K562 (cell line): ENCODE measurements around the gene PPM1M. TPM values are rescaled to one million over a fixed set of nuclear protein-coding genes. Genes with fewer than 3 reads are reported as not detected.

Source experiments
- CCNT2 ChIP-seq: IDR thresholded peaks from 2 replicates; pipeline ENCODE4 v1.6.1; 2011; ENCODE audit warnings: borderline replicate concordance, low read depth, mild to moderate bottlenecking, moderate library complexity, mixed read lengths, low read length; ENCODE audit not compliant: insufficient read length; ENCODE audit errors: extremely low read depth
- DNMT1 ChIP-seq: fragments of 450-650 bp; IDR thresholded peaks from 2 replicates; pipeline ENCODE4 v1.6.1; 2016; ENCODE audit warnings: antibody characterized with exemption, mild to moderate bottlenecking
- RCOR1 ChIP-seq, 2 experiments: IDR thresholded peaks; 2 replicates each; pipeline ENCODE4 v1.6.1; 2012; ENCODE audit warnings: low read depth in 2 of 2, low read length in 2 of 2, borderline replicate concordance in 1 of 2, improper control_type of control experiment in 1 of 2
- TEAD4 ChIP-seq, 2 experiments: sonication (generic) in 1 of 2; formaldehyde crosslinking in 1 of 2; IDR thresholded peaks; 2 replicates each; pipeline versions ENCODE4 v1.6.1 to v1.8.0; 2012 to 2022; ENCODE audit warnings: borderline replicate concordance in 1 of 2, inconsistent platforms in 1 of 2, low read length in 1 of 2, mild to moderate bottlenecking in 1 of 2, missing genetic modification reagents in 1 of 2
- TGIF2 ChIP-seq: sonication (generic); formaldehyde crosslinking; IDR thresholded peaks from 2 replicates; pipeline ENCODE4 v1.8.1; 2022; ENCODE audit warnings: mild to moderate bottlenecking, missing genetic modification reagents, moderate library complexity
- ZNF644 ChIP-seq: fragments of 200-800 bp; sonication (Bioruptor generic); IDR thresholded peaks from 2 replicates; pipeline ENCODE4 v1.6.1; 2016; ENCODE audit warnings: low read depth, missing genetic modification characterization, missing compliant biosample characterization
- polyA plus RNA-seq, 8 experiments: library from polyadenylated mRNA; depleted of rRNA in 4 of 8; stranded (reverse) in 5 of 8; unstranded in 3 of 8; fragments of >200 nt; fragmentation: Nextera tagmentation in 2 of 8; fragmentation: Illumina TruSeq in 1 of 8; extraction: Ambion mirVana in 2 of 8; extraction: Trizol in 1 of 8; gene quantifications; 2 replicates each; pipeline versions ENCODE4 v1.2.1 to v1.2.3, GENCODE V29; 2011 to 2014; ENCODE audit warnings: inconsistent platforms in 1 of 8, missing spikeins in 1 of 8
- total RNA-seq, 7 experiments: library from RNA; depleted of rRNA in 6 of 7; stranded (reverse); fragments of >200 nt in 6 of 7; fragmentation: Illumina TruSeq in 2 of 7; extraction: Trizol in 2 of 7; gene quantifications; 2 replicates each; pipeline versions ENCODE4 v1.2.1 to v1.2.3, GENCODE V29; 2011 to 2021; ENCODE audit warnings: low replicate concordance in 1 of 7
- TF ChIP-seq, protein P1 (sequence below): fragments of 200-800 bp; sonication (Bioruptor generic); IDR thresholded peaks from 2 replicates; pipeline ENCODE4 v1.6.1; 2016; ENCODE audit warnings: missing genetic modification characterization, missing compliant biosample characterization
- TF ChIP-seq, protein P2 (sequence below): fragments of 450-650 bp; IDR thresholded peaks from 2 replicates; pipeline ENCODE4 v1.6.1; 2016; ENCODE audit warnings: mild to moderate bottlenecking, moderate library complexity

The PPM1M gene
- total and polyA plus RNA-seq, 9 of the 15 experiments (the other 6 are each of a cell fraction or from before 2014, with no cell fraction given) = 1.4 to 9.2 (median 4.4) TPM

DNA sequence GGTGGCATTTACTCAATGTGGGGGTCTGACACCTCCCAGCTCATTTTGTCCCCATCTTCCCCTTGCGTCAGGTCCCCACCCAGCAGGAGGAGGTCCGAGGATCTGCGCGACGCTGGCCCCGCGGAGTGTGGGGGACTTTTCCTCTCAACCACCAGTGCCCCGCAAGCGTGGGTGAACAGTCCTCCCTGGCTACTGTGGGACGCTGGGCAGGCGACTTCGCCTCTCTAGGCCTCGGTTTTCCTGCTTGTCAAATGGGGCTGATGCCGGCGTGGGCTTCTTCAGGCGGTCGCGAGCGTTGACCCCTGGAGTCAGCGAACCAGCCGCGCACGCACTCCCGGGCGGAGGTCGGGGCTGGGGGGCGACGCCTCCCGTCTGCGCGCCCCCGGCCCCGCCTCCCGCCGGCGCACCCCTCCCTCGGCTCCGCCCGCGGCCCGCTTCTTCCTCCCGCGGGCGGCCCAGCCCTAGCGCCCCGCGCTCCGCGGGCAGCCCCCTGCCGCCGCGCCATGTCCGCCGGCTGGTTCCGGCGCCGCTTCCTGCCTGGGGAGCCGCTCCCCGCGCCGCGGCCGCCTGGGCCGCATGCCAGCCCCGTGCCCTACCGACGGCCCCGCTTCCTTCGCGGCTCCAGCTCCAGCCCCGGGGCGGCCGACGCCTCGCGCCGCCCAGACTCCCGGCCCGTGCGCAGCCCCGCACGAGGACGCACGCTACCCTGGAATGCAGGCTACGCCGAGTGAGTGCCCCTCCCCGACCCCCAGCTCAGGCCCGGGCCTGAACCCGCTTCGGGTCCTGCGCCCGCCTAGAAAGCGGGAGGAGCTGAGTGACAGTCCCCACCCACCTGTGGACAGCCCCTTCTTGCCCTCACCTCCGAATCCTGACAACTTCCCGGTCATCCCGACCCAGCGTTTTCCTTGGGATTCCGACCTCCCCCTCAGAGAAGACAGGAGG lies at the start of gene PPM1M (continued):
- TF ChIP-seq TEAD4 (IDR thresholded peaks at IDR 0.05; ENCODE audit: low read length) (peak; percentile 12; the same call in 1 of the 2 replicates), TEAD4 (CRISPR knock-in tag; IDR thresholded peaks at IDR 0.05; ENCODE audit: borderline replicate concordance) (no peak), ZNF644 (no peak), TGIF2 (CRISPR knock-in tag) (peak; percentile 72; the same call in 1 of the 2 replicates), DNMT1 (no peak), RCOR1 (IDR thresholded peaks at IDR 0.05; ENCODE audit: borderline replicate concordance in 1 of 2, low read depth in 2 of 2, low read length in 2 of 2) (no peak), CCNT2 (peak; percentile 19)
- TF ChIP-seq, protein P1, sequence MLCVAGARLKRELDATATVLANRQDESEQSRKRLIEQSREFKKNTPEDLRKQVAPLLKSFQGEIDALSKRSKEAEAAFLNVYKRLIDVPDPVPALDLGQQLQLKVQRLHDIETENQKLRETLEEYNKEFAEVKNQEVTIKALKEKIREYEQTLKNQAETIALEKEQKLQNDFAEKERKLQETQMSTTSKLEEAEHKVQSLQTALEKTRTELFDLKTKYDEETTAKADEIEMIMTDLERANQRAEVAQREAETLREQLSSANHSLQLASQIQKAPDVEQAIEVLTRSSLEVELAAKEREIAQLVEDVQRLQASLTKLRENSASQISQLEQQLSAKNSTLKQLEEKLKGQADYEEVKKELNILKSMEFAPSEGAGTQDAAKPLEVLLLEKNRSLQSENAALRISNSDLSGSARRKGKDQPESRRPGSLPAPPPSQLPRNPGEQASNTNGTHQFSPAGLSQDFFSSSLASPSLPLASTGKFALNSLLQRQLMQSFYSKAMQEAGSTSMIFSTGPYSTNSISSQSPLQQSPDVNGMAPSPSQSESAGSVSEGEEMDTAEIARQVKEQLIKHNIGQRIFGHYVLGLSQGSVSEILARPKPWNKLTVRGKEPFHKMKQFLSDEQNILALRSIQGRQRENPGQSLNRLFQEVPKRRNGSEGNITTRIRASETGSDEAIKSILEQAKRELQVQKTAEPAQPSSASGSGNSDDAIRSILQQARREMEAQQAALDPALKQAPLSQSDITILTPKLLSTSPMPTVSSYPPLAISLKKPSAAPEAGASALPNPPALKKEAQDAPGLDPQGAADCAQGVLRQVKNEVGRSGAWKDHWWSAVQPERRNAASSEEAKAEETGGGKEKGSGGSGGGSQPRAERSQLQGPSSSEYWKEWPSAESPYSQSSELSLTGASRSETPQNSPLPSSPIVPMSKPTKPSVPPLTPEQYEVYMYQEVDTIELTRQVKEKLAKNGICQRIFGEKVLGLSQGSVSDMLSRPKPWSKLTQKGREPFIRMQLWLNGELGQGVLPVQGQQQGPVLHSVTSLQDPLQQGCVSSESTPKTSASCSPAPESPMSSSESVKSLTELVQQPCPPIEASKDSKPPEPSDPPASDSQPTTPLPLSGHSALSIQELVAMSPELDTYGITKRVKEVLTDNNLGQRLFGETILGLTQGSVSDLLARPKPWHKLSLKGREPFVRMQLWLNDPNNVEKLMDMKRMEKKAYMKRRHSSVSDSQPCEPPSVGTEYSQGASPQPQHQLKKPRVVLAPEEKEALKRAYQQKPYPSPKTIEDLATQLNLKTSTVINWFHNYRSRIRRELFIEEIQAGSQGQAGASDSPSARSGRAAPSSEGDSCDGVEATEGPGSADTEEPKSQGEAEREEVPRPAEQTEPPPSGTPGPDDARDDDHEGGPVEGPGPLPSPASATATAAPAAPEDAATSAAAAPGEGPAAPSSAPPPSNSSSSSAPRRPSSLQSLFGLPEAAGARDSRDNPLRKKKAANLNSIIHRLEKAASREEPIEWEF = no peak
- TF ChIP-seq, protein P2, sequence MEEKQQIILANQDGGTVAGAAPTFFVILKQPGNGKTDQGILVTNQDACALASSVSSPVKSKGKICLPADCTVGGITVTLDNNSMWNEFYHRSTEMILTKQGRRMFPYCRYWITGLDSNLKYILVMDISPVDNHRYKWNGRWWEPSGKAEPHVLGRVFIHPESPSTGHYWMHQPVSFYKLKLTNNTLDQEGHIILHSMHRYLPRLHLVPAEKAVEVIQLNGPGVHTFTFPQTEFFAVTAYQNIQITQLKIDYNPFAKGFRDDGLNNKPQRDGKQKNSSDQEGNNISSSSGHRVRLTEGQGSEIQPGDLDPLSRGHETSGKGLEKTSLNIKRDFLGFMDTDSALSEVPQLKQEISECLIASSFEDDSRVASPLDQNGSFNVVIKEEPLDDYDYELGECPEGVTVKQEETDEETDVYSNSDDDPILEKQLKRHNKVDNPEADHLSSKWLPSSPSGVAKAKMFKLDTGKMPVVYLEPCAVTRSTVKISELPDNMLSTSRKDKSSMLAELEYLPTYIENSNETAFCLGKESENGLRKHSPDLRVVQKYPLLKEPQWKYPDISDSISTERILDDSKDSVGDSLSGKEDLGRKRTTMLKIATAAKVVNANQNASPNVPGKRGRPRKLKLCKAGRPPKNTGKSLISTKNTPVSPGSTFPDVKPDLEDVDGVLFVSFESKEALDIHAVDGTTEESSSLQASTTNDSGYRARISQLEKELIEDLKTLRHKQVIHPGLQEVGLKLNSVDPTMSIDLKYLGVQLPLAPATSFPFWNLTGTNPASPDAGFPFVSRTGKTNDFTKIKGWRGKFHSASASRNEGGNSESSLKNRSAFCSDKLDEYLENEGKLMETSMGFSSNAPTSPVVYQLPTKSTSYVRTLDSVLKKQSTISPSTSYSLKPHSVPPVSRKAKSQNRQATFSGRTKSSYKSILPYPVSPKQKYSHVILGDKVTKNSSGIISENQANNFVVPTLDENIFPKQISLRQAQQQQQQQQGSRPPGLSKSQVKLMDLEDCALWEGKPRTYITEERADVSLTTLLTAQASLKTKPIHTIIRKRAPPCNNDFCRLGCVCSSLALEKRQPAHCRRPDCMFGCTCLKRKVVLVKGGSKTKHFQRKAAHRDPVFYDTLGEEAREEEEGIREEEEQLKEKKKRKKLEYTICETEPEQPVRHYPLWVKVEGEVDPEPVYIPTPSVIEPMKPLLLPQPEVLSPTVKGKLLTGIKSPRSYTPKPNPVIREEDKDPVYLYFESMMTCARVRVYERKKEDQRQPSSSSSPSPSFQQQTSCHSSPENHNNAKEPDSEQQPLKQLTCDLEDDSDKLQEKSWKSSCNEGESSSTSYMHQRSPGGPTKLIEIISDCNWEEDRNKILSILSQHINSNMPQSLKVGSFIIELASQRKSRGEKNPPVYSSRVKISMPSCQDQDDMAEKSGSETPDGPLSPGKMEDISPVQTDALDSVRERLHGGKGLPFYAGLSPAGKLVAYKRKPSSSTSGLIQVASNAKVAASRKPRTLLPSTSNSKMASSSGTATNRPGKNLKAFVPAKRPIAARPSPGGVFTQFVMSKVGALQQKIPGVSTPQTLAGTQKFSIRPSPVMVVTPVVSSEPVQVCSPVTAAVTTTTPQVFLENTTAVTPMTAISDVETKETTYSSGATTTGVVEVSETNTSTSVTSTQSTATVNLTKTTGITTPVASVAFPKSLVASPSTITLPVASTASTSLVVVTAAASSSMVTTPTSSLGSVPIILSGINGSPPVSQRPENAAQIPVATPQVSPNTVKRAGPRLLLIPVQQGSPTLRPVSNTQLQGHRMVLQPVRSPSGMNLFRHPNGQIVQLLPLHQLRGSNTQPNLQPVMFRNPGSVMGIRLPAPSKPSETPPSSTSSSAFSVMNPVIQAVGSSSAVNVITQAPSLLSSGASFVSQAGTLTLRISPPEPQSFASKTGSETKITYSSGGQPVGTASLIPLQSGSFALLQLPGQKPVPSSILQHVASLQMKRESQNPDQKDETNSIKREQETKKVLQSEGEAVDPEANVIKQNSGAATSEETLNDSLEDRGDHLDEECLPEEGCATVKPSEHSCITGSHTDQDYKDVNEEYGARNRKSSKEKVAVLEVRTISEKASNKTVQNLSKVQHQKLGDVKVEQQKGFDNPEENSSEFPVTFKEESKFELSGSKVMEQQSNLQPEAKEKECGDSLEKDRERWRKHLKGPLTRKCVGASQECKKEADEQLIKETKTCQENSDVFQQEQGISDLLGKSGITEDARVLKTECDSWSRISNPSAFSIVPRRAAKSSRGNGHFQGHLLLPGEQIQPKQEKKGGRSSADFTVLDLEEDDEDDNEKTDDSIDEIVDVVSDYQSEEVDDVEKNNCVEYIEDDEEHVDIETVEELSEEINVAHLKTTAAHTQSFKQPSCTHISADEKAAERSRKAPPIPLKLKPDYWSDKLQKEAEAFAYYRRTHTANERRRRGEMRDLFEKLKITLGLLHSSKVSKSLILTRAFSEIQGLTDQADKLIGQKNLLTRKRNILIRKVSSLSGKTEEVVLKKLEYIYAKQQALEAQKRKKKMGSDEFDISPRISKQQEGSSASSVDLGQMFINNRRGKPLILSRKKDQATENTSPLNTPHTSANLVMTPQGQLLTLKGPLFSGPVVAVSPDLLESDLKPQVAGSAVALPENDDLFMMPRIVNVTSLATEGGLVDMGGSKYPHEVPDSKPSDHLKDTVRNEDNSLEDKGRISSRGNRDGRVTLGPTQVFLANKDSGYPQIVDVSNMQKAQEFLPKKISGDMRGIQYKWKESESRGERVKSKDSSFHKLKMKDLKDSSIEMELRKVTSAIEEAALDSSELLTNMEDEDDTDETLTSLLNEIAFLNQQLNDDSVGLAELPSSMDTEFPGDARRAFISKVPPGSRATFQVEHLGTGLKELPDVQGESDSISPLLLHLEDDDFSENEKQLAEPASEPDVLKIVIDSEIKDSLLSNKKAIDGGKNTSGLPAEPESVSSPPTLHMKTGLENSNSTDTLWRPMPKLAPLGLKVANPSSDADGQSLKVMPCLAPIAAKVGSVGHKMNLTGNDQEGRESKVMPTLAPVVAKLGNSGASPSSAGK = peak; percentile 83
